CD14-positive monocyte (primary cell): ENCODE data around the gene MKKS. TPM values are rescaled to one million over a fixed set of nuclear protein-coding genes. Genes with fewer than 3 reads are reported as not detected.
A peak's percentile ranks its signal among the peaks of the same experiment; 100 is the strongest.

Experiments used
- DNase-seq, 3 donors: peaks; one replicate each; pipeline ENCODE4 v3.0.0-alpha.2; 2011 to 2022
- H2AFZ ChIP-seq: 2 replicates; pipeline ENCODE4 v1.6.0; 2012; ENCODE audit warnings: mild to moderate bottlenecking, low read depth, low read length, inconsistent platforms; ENCODE audit not compliant: insufficient read depth, poor library complexity, severe bottlenecking
- H3K27ac ChIP-seq, 2 donors: 1 replicate in 1 of 2; 2 replicates in 1 of 2; pipeline ENCODE4 v1.5.1; 2012 to 2013; ENCODE audit warnings: low read length in 2 of 2, control low read depth in 1 of 2, inconsistent platforms in 1 of 2, low read depth in 1 of 2, mild to moderate bottlenecking in 1 of 2
- H3K27me3 ChIP-seq, 2 donors: one replicate each; pipeline versions ENCODE4 v1.6.0 to v1.6.1; 2011 to 2013; ENCODE audit warnings: low read length in 2 of 2; ENCODE audit not compliant: control insufficient read depth in 2 of 2, insufficient read depth in 2 of 2
- H3K36me3 ChIP-seq, 2 donors: replicated peaks in 1 of 2; 1 replicate in 1 of 2; 2 replicates in 1 of 2; pipeline versions ENCODE4 v1.5.1 to v1.6.1; 2012 to 2013; ENCODE audit warnings: low read length in 2 of 2, control low read depth in 1 of 2, inconsistent platforms in 1 of 2, mild to moderate bottlenecking in 1 of 2; ENCODE audit not compliant: insufficient read depth in 2 of 2, control insufficient read depth in 1 of 2
- H3K4me1 ChIP-seq, 2 donors: 1 replicate in 1 of 2; 2 replicates in 1 of 2; pipeline versions ENCODE4 v1.5.1 to v1.6.1; 2012 to 2013; ENCODE audit warnings: low read length in 2 of 2, control low read depth in 1 of 2, inconsistent platforms in 1 of 2, mild to moderate bottlenecking in 1 of 2, moderate library complexity in 1 of 2; ENCODE audit not compliant: insufficient read depth in 2 of 2, control insufficient read depth in 1 of 2
- H3K4me2 ChIP-seq: replicated peaks from 2 replicates; pipeline ENCODE3; 2012; ENCODE audit warnings: low read length, moderate library complexity, mild to moderate bottlenecking; ENCODE audit not compliant: poor library complexity, severe bottlenecking; ENCODE audit errors: extremely low read depth
- H3K4me3 ChIP-seq, 3 experiments: fragments of 200-600 bp in 1 of 3; sonication (generic) in 1 of 3; replicated peaks in 1 of 3; 1 replicate in 2 of 3; 2 replicates in 1 of 3; pipeline ENCODE4 v1.5.1; 2011 to 2013; ENCODE audit warnings: low read length in 3 of 3, mild to moderate bottlenecking in 3 of 3, control low read depth in 2 of 3, low read depth in 2 of 3, inconsistent platforms in 1 of 3, moderate library complexity in 1 of 3
- H3K79me2 ChIP-seq: 2 replicates; pipeline ENCODE4 v1.6.0; 2012; ENCODE audit warnings: mild to moderate bottlenecking, control low read depth, inconsistent platforms, low read length, moderate library complexity; ENCODE audit not compliant: insufficient read depth
- H3K9ac ChIP-seq: 2 replicates; pipeline ENCODE4 v1.6.0; 2017; ENCODE audit warnings: low read length, mild to moderate bottlenecking; ENCODE audit not compliant: insufficient read depth, poor library complexity, severe bottlenecking
- H3K9me3 ChIP-seq, 2 donors: replicated peaks in 1 of 2; 1 replicate in 1 of 2; 2 replicates in 1 of 2; pipeline versions ENCODE4 v1.5.1 to v1.6.1; 2012 to 2013; ENCODE audit warnings: low read length in 2 of 2, control low read depth in 1 of 2; ENCODE audit not compliant: control insufficient read depth in 1 of 2, insufficient read depth in 1 of 2
- H4K20me1 ChIP-seq: 2 replicates; pipeline ENCODE4 v1.6.0; 2012; ENCODE audit warnings: mild to moderate bottlenecking, low read length, control low read depth, moderate library complexity; ENCODE audit not compliant: insufficient read depth
- H3K27ac Mint-ChIP-seq, 7 donors: one replicate each; pipeline ENCODE4 v1.8.0; 2020; ENCODE audit warnings: mild to moderate bottlenecking in 7 of 7, mixed read lengths in 7 of 7, moderate library complexity in 6 of 7, inconsistent platforms in 2 of 7
- H3K27me3 Mint-ChIP-seq, 3 donors: one replicate each; pipeline ENCODE4 v1.8.0; 2021 to 2022; ENCODE audit warnings: low read depth in 3 of 3, mild to moderate bottlenecking in 3 of 3, mixed read lengths in 3 of 3, moderate library complexity in 3 of 3, inconsistent platforms in 1 of 3
- H3K36me3 Mint-ChIP-seq, 2 donors: one replicate each; pipeline ENCODE4 v1.8.0; 2020; ENCODE audit warnings: mixed read lengths in 2 of 2, inconsistent platforms in 1 of 2, mild to moderate bottlenecking in 1 of 2
- H3K4me1 Mint-ChIP-seq: one replicate; pipeline ENCODE4 v1.8.0; 2020; ENCODE audit warnings: mild to moderate bottlenecking, mixed read lengths
- H3K4me3 Mint-ChIP-seq, 2 donors: one replicate each; pipeline ENCODE4 v1.8.0; 2020; ENCODE audit warnings: mild to moderate bottlenecking in 2 of 2, mixed read lengths in 2 of 2, moderate library complexity in 1 of 2
- H3K9me3 Mint-ChIP-seq, 7 donors: one replicate each; pipeline ENCODE4 v1.8.0; 2020 to 2022; ENCODE audit warnings: mixed read lengths in 7 of 7, mild to moderate bottlenecking in 6 of 7, moderate library complexity in 6 of 7, inconsistent platforms in 2 of 7
- CTCF ChIP-seq: fragments of 200-600 bp; IDR thresholded peaks from one replicate; pipeline ENCODE4 v1.8.0; 2022; ENCODE audit warnings: antibody characterized with exemption, mild to moderate bottlenecking
- WGBS: methylation state at CpG from one replicate; pipeline ENCODE4 v1.1.5; 2013; ENCODE audit warnings: missing lambda C conversion rate; ENCODE audit not compliant: insufficient coverage; 5-methylcytosine and 5-hydroxymethylcytosine counted together
- intact Hi-C, 2 donors: fragments of 100-400 bp; cut with micrococcal nuclease; formaldehyde crosslinking; loops; one replicate each; pipeline versions ENCODE4 v1.15.0 to v1.15.1; 2023
- polyA plus RNA-seq, 3 donors: library from polyadenylated mRNA; depleted of rRNA in 1 of 3; unstranded in 2 of 3; stranded (reverse) in 1 of 3; fragments of 300-500 nt in 2 of 3; fragments of >200 nt in 1 of 3; fragmentation: Illumina TruSeq in 2 of 3; gene quantifications; 1 replicate in 2 of 3; 2 replicates in 1 of 3; pipeline ENCODE4 v1.2.3, GENCODE V29; 2012 to 2021

Gene MKKS
- polyA plus RNA-seq, 3 donors = 4.8 to 34.6 (median 31.8) TPM

- no peak overlapping the region for H2AFZ ChIP-seq
- H3K79me2 ChIP-seq = peaks cover 7% of the 10 kb centered on the region
- no peak overlapping the region for H3K9ac ChIP-seq
- H3K9me3 ChIP-seq = no peaks in the 10 kb centered on the region
- DNase-seq = no peak
- H3K27me3 ChIP-seq = no peaks in the 10 kb centered on the region
- no peaks in the 10 kb centered on the region for H3K27me3 Mint-ChIP-seq
- peaks cover 52 to 65% of the 10 kb centered on the region in 2 donors for H3K36me3 Mint-ChIP-seq
- H4K20me1 ChIP-seq = peaks cover 44% of the 10 kb centered on the region
- no peak overlapping the region for H3K27ac ChIP-seq
- intact Hi-C loops = no loop called here
- H3K4me2 ChIP-seq = no peak overlapping the region
- WGBS = 100% methylated on average over 1 of the region's 3 CpGs
- TF ChIP-seq CTCF = no peak
- H3K4me3 Mint-ChIP-seq = no peak overlapping the region
- H3K4me1 ChIP-seq = peaks cover 2 to 10% of the 10 kb centered on the region in 2 donors
- peaks cover 10% of the 10 kb centered on the region for H3K4me1 Mint-ChIP-seq
- peaks cover 41 to 82% of the 10 kb centered on the region in 2 donors for H3K36me3 ChIP-seq
- peaks cover 0 to 8% (median 0%) of the 10 kb centered on the region in 7 donors for H3K9me3 Mint-ChIP-seq
- H3K4me3 ChIP-seq = no peak overlapping the region
- peak overlapping the region in 1 of 7 donors; percentile 14 for H3K27ac Mint-ChIP-seq
Observed at GRCh38 chr20:10415013-10415650, 18.9 kb downstream of the MKKS start.

- no peak overlapping the region for H3K9ac ChIP-seq
- no peaks in the 10 kb centered on the region for H3K27me3 ChIP-seq
- intact Hi-C loops = no loop called here
- H3K4me1 ChIP-seq = peaks cover 0 to 3% of the 10 kb centered on the region in 2 donors
- Mint-ChIP-seq H3K4me3 (no peak overlapping the region), H3K27ac (no peak overlapping the region), H3K27me3 (no peaks in the 10 kb centered on the region), H3K9me3 (peaks cover 0 to 8% (median 0%) of the 10 kb centered on the region in 7 donors), H3K36me3 (peaks cover 48 to 57% of the 10 kb centered on the region in 2 donors), H3K4me1 (peaks cover 4% of the 10 kb centered on the region)
- no peak for TF ChIP-seq CTCF
- no peak for DNase-seq
- H3K36me3 ChIP-seq = peaks cover 38 to 73% of the 10 kb centered on the region in 2 donors
- H3K4me3 ChIP-seq = no peak overlapping the region
- no peaks in the 10 kb centered on the region for H3K9me3 ChIP-seq
- no peak overlapping the region for H2AFZ ChIP-seq
- no peak overlapping the region for H3K4me2 ChIP-seq
- 100% methylated on average over 1 of the region's 5 CpGs for WGBS
- H3K79me2 ChIP-seq = peaks cover 7% of the 10 kb centered on the region
- peaks cover 31% of the 10 kb centered on the region for H4K20me1 ChIP-seq
- no peak overlapping the region for H3K27ac ChIP-seq
Observed at GRCh38 chr20:10412591-10413408, 21.2 kb downstream of the MKKS start.
